GM12873 (cell line): ENCODE results near the gene RNASEH1.

Source experiments
- TF ChIP-seq, protein P1 (sequence below): IDR thresholded peaks from 2 replicates; pipeline ENCODE4 v1.5.1; 2012; ENCODE audit warnings: low read depth, mild to moderate bottlenecking, moderate library complexity, low read length, control low read depth; ENCODE audit not compliant: insufficient read depth; ENCODE audit errors: missing control alignments

Gene RNASEH1

DNA sequence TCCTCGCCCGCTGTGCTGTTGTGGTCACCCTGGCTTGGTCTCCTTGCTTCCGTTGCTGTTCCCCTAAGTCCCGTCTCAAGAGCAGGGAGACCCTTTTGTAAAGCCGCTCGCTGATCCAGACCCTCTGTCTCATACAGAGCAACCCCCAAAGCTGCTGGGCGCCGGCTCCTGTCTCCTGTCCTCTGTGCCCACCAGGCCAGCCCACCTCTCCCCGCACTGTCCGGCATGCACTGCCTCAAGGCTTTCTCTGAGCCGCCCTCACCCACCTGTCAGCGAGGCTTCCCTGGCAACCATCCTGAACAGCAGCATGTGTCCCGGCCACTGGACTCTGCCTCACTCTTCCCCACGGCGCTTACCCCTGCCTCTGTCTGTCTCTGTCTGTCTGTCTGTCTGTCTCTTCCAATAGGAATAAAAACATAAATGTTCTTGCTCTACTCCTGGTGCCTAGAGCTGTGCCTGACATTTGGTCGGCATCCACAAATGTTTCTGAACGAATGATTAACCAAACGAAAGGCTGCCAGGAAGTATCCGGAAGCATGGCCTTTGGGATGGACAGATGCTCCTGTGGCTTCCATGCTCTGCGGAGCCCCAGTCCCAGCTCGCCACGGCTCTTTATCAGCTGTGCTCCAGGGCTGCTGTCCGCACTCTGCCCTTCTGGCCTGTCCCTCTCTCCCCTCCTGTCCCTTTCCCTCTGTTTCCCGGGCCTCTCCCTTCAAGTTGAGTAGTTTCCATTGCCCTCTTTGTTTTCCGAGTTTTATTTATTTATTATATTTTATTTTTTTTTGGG lies 44.6 kb upstream of the RNASEH1 start:
- TF ChIP-seq, protein P1, sequence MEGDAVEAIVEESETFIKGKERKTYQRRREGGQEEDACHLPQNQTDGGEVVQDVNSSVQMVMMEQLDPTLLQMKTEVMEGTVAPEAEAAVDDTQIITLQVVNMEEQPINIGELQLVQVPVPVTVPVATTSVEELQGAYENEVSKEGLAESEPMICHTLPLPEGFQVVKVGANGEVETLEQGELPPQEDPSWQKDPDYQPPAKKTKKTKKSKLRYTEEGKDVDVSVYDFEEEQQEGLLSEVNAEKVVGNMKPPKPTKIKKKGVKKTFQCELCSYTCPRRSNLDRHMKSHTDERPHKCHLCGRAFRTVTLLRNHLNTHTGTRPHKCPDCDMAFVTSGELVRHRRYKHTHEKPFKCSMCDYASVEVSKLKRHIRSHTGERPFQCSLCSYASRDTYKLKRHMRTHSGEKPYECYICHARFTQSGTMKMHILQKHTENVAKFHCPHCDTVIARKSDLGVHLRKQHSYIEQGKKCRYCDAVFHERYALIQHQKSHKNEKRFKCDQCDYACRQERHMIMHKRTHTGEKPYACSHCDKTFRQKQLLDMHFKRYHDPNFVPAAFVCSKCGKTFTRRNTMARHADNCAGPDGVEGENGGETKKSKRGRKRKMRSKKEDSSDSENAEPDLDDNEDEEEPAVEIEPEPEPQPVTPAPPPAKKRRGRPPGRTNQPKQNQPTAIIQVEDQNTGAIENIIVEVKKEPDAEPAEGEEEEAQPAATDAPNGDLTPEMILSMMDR, result no peak

DNA sequence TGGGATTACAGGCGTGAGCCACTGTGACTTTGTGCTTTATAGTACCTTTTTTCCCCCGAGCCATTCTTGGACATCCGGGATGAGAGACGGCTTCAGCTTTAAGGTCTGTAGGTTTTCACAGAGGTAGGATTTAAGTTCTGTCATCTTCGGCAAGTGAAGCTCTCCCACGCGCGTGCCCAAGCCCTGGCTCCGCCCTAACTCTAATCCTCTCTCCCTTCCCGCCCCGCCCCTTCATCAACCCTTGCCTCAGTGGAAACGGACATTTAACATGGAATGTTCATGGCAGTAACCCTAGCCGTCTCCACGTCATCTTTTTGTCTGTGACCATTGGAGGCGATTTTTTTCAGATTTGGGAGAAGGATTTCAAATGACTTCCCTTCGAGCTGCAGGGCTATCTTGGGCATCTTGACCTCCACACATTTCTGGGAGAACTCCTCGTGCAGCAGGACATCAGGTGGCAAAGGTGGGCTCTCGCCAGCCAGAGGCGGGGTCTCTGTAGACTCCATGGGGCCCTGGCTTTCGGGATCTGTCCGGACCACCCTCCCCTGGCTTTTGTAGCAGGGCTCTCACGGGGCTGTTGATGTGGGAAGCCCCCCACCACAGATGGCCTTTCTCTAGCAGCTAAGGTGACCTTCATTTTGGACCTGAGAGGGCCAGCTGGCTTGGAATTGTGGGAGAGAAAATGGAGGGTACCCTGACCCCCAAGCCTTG lies 43.6 kb upstream of the RNASEH1 start:
- TF ChIP-seq, protein P1, result no peak

DNA sequence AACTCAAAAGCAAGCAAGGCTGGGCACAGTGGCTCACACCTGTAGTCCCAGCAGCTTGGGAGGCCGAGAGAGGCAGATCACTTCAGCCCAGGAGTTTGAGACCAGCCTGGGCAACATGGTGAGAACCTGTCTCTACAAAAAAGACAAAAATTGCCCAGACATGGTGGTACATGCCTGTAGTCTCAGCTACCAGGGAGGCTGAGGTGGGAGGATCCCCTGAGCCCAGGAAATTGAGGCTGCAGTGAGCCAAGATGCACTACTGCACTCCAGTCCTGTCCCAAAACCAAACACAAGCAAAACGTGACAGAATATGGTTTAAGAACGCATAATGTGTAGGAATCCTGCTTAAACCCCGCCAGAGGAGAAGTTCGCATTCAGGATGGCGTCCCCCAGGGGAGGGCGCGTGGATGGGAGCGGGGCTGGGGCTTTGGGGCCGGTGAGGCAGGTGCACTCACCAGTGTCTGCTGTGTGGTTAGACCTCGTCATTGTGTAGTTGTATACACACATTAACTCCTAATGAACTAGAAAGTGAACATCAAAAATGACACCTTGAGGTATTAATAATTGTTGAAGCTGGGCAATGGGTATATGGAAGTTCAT lies 42.2 kb upstream of the RNASEH1 start:
- TF ChIP-seq, protein P1, result no peak

DNA sequence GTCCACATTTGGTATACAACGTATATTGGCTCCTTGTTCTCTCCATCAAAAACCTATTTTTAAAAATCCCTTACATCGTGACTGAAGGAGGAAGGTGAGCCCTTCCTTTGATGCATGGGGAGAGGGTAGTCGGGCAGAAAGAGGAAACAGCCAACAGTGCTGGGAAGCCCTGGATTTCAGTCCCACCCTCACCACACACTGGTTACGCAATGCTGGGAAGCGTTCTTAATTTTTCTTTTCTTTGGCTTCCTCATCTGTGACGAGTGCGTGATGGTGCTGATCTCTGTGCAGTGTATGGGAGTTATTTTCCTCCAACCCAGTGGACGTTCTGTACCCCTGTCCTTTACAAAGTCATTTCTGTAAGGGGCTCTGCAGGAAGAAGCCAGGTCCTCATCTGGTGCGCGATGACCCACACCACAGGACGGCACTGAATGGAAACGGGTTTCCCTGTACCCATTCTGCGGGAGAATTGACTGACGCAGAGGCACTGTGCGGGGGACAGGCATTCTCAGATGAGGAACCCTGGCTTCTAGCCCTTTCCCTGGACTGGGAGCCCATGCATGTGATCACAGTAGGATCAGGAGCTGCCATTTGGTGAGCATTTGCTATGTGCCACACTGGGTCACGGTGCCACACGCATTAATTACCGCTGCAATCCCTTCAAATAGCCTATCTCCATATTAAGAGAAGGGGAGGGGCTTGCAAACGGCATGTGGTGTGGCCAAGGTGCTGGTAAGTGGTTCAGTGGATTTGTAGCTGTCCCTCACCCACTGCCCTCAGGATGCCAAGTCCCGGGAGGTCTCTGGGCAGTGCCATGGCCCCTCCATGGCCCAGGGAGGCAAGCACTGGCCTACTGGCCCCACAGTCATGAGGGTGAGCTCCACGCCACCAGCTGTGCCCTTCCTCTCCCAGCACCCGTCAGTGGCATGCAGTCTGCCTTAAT lies 41.0 kb upstream of the RNASEH1 start:
- TF ChIP-seq, protein P1, result no peak

DNA sequence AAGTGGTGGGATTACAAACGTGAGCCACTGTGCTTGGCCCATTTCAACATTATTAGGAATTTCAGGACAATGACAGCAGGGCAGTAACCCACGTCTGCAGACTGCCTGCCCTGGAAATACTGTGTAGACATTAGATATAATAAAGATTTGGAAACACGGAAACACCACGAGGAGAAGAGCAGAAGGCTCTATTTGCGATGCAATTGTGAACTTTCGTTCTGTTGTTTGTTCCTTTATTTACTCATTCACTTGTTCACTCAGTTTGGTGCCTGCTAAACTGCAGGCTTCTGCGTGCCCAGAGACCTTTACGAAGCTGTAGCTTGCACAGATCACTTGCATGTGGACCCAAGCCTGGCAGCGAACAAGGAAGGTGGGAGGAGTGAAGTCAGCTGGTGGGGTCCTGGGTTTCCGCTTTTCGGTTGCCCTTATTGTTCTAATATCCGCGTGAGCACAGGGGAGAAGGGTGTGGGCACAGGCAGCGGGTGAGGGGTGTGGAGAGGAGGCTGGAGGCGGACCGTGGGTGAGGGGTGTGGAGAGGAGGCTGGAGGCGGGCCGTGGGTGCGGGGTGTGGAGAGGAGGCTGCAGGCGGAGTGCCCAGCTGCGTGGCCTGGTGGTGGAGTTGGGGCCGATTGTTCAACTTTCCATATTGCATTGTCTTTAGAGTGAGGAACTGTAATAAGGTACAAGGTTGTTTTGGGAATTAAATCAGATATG lies 40.2 kb upstream of the RNASEH1 start:
- TF ChIP-seq, protein P1, result no peak

DNA sequence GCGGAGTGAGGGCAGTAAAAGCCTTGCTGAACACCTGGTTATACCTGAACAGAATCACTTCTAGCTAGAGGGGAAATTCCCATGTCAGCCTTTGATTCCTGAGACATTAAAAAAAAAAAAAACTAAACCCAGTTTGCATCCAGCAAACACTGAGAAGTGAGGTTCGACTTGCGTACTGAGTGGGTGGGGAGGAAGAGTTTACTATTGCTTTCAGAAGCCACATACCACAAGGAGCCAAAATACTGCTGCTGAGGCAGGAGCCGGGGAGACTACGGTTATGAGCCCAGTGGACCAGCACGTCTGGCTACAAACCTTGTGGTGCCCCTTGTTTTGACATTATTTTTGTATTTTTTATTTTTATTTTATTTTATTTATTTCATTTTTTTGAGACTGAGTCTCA lies 39.4 kb upstream of the RNASEH1 start:
- TF ChIP-seq, protein P1, result no peak
